HUDEP-2 (cell line): ENCODE measurements around the gene TRAF6.
"Not testable (repeated sequence)": the region's sequence is repeated elsewhere in the genome, so short reads cannot be mapped to it uniquely, and the experiment has no call there.

Source experiments
- DNase-seq, 76 experiments: peaks; one replicate each; lab custom pipeline; 2025; ENCODE audit not compliant: unreplicated experiment in 76 of 76; lab: John Stamatoyannopoulos, UW

TRAF6 gene

GRCh38 chr11:36499315-36499714 lies 10.8 kb downstream of the TRAF6 start:
- DNase-seq = no peak

DNA sequence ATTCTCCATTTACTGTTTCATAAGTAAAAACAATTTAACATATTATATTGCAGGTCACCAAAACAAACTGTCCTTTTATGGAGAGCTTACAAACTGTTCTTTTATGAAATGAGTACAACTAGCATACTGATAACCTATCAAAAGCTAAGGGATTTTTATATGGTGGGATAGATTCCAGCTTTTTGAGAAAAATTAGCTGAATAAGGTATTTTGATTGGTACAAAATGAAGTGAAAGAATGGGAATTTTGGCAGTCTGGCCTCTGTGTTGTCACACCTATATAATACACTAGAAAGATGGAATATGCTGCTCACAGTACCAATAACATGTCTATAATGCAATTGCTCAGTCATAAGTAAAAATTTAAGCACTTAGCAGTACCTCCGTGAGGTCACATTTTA lies 11.4 kb downstream of the TRAF6 start:
- DNase-seq = no peak

DNA sequence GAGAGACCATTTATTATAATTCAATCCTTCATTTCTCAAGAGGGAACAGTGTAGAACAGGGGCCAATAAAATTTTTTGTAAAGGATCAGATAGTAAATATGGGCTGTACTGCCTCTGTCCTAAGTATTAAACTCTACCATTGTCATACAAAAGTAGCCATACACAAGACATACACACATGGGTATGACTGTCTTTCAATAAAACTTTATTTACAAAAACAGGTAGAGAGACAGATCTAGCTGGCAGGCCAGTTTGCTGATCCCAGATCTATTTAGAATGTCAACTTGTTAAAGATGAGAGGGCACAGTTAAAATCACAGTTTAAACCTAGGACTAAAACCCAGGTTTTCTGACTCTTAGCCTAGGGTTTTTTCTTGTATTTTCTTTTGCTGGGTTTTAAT lies 16.7 kb downstream of the TRAF6 start:
- no peak for DNase-seq

- DNase-seq = peak in 22 of 76 experiments; percentile 1 to 42 (median 28)
These were observed 17.3 kb downstream of the TRAF6 start for GRCh38 chr11:36492724-36493304.

DNA sequence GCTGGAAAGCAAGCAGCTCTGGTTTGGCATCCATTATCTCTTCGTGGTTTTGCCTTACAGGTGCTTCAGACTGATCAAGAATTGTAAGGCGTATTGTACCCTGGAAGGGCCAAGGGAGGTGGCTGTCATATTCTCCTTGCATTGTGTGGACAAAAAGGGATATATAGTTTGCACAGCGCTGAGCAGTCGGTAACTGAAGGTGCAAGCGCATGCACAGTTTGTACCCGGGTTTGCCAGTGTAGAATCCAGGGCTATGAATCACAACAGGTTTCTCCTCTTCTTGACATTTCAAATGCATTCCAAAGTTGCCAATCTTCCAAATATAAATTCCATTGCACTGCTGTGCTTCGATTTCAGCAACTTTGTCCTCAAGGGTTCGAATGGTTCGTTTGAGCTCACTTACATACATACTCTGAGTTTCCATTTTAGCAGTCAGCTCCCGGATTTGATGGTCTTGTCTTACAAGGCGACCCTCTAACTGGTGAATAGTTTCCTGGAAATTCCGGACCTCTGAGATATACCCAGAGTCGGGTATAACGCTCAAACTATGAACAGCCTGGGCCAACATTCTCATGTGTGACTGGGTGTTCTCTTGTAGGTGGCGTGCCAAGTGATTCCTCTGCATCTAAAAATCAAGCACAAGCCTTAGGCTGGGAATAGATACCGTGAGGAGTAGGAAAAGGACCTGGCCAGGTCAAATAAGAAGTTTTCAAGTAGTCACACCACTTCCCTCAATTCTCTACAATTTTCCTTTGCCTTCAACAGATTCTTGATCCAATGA lies 19.9 kb downstream of the TRAF6 start:
- DNase-seq = no peak

- DNase-seq = no peak
These were observed 22.0 kb downstream of the TRAF6 start for GRCh38 chr11:36488096-36488495.

DNA sequence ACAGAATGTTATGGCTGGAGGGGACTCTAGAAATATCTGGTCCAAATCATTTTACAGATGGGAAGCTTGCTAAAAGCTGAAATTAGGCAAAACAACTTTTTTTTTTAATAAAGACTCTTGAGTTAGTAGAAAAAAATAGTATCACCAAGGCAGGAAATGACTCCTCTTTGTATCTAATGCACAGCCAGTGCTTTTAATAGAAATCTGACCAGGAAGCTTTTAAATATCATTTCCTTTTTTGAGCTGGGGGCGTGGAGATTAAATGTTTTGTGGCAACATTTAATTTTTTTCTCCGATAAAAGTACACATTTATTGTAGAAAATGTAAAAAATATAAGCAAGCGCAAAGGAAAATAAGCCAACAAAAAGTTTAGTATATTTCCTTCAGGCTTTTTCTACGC lies 22.5 kb downstream of the TRAF6 start:
- no peak for DNase-seq

DNA sequence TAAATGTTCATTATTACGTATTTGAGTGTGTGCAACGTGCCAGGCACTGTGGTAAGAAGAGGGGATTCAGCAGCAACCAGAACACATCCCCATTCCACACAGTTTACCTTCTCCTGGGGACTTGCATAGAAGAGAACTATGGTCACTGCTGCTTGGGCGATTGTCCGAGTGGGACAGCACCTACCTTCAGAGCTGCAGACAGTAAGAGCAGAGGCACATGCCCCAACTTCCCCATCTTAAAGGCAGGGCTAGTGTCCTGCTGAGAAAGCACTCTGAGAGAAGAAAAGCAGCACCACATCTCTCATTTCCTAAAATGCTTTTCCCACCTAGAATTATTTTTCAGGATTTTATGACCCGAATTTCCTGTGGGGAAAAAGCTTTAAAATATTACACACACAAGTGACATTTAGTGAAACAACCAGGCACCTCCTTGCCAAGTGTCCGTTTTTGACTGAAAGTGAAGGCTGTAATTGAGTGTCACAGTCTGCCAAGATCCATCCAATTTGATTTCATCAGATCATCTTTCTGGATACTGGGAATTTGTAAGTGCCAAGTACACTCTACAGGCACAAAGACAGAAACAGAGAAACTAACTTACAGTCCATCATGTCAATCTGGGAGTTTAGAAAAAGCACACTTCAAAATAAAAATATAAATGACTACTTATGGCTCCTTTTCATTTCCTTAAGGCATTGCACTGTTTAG lies 24.6 kb downstream of the TRAF6 start:
- no peak for DNase-seq

- not testable (repeated sequence) for DNase-seq
These were observed 27.0 kb downstream of the TRAF6 start for GRCh38 chr11:36483042-36483441.

- DNase-seq = no peak
These were observed 29.2 kb downstream of the TRAF6 start for GRCh38 chr11:36480833-36481232.

DNA sequence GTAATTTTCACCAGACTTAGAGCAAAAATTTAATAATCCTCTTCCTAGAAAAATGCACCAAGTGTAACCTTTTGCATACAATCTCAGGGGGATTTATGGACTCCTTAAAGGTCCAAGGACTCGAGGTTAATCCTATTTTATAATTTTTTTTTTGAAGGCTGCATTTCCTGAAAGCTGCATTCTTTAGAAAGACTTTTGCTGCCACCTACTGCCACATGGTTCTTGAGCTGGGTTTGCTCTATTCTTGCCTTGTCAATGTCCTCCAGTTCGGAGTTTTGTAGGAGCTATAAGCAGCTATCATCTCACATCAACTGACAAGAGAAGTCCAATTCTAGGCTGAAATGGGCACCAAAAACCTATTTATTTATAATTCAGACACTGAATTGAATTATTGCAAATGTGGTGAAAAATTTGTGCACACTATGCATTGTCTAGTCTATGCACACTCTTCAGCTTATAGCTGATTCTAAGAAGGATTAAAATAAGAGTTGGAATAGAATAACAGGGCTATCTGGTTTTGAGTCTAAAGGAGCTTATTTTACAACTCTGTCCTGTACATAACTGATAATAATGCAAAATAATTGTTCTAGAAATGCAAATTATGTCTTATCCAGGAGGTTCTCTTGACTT lies 31.3 kb downstream of the TRAF6 start:
- DNase-seq = peak in 7 of 76 experiments; percentile 0 to 19 (median 5)

- no peak for DNase-seq
These were observed 34.9 kb downstream of the TRAF6 start for GRCh38 chr11:36475192-36475591.

DNA sequence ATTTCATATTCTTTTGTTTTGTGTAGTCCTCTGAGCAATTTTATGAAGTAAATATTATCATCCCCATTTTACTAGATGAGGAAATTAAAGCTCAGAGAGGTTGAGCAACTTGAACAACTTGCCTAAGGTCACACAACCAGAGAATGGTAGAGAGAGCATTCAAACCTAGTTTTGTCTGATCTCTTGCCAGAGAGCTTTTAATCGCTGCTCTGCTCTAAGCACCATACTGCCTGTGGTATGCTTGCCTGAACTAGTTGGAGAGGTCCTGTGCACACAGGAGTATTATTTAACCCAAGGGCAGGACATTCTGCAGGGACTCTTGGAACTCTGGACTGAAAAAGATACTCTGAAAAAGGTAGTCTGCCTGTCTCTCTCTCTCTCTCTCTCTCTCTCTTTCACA lies 38.5 kb downstream of the TRAF6 start:
- no peak for DNase-seq

- no peak for DNase-seq
These were observed 39.9 kb downstream of the TRAF6 start for GRCh38 chr11:36469881-36470802.

DNA sequence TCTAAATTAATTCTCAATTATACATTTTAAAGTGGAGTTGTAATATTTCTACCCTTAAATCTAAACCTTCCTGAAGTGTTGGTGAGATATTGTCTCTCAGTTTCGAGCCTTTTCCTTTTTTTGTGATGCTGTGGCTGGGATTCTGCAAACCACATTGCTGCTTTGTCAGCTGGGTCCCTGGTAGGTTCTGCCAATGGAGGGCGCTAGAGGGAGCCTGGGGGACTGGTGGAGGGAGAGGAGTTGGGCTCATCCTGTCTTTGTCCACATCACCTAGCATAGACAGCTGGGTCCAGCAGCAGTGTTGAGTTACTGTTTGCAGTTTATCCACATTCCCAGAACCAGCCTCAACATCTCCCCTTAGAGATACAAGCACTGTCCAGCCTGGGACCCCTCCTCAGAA lies 41.0 kb downstream of the TRAF6 start:
- DNase-seq = peak in 2 of 76 experiments; percentile 4 to 19

DNA sequence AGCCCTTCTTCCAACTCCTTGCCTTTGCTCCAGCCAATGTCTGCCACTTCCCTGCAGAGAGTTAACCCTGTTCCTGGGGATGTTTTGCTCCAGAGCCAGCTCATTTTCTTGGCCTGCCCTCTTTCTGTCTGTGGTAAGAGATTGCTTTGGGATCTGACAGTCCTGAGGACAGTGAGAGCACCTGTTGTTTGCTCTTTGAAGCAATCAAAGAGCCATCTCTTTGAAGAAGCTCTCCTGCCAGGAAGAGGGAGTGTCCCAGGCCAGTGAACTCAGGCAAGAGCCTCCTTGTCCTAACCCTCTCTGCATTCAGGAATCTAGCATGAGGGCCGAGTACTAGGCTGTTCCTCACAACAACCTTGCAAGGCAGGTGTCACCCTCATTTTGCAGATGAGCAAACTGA lies 42.2 kb downstream of the TRAF6 start:
- DNase-seq = no peak

DNA sequence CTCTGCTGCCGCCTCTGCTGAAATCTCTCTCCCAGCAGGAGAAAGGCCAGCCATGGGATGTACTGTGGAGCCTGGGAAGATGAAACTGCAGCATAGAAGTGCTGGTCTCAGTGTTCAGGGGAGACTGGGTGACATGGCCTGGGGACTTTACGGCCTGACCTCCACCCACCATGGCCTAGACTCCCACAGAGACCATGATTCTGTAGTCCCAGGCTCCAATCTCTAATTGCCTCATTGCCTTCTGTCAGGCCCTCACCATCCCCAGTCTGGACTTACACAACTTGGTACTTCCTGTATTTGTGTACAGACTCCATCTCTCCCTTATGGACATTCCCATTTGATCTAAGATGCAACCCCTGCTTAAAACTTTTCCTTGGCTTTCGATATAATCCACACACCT lies 43.1 kb downstream of the TRAF6 start:
- no peak for DNase-seq

DNA sequence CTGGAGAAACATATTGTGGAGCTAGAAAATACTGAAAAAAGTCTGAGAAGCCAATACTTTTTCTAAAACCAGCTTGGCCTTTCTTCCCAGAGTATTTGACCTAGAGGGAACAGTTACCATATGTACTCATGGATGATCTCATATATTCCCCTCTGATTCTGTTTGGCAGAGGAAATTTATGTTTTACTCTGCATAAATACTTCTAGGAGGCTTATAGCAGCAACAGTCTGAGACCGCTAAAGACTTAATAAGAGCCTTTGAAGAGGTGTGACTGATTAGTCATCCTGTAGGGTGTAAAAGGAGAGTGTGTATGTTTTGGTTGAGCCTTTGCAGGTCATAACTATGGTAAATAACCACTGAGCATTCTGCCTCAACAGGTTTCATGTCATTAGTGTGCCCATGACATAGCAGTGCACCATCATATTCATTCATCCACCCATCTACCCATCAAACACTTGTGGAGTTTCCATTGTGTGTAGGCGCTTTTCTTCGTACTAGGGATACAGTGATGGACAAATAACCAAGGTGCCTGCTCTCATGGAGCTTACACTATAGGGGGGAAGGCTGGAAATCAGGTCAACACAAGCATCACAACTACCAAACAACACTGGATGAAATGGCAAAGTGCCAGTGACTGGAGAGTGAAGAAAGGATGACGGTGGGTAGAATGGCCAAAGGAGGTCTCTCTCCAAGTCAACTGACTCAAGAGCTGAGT lies 44.5 kb downstream of the TRAF6 start:
- no peak for DNase-seq

DNA sequence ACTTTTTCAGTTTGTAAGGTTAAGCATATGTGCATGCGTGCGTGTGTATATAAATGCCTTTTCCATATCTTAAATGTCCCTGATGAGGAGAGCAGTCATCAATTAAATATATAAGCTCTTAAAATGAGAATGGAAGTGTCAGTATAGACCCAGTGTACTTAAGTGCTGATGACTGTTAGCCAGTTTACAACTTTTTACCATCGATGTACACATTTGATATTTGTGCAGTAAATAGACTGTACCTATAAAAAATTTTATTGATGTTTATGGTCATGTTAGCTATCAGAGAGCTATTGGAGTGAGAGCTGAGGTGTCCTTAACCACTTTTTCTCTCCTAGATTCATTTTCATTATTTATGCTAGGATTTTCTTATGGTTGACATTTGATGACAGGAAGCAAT lies 45.4 kb downstream of the TRAF6 start:
- DNase-seq = no peak

DNA sequence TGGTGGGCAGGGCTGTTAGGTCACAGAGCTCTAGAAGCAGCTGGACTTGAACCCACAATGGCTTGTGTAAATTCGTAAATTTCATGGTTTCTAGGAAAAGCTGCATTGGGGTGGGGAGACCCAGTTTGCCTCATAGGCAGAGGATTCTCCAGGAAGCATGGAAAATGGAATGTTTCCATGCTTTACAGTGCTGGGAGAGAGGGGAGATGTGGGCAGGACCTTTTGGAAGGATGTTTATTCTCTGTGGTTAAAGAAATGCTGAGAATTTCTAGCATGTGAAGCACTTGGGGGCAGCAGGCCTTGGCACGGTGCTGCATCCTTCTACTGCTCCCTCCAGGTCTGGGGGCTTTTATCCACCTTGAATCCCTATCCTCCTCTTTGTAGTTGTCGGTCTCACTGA lies 46.3 kb downstream of the TRAF6 start:
- DNase-seq = no peak
